Breast epithelium (tissue), 4 donors: ENCODE results near the gene ITGAE. TPM values are rescaled to one million over a fixed set of nuclear protein-coding genes. Genes with fewer than 3 reads are reported as not detected.
"Not testable (repeated sequence)": the region's sequence is repeated elsewhere in the genome, so short reads cannot be mapped to it uniquely, and the experiment has no call there.

Experiments
- DNase-seq, 2 donors: peaks; one replicate each; pipeline ENCODE4 v3.0.0-alpha.2; 2019; ENCODE audit warnings: low spot score in 2 of 2
- H3K27ac ChIP-seq, 2 donors: fragments of 200-600 bp; sonication (generic) in 1 of 2; one replicate each; pipeline ENCODE4 v1.5.1; 2016 to 2019; ENCODE audit warnings: mild to moderate bottlenecking in 1 of 2
- H3K27me3 ChIP-seq, 2 donors: fragments of 200-600 bp; sonication (generic) in 1 of 2; one replicate each; pipeline versions ENCODE4 v1.5.1 to v1.6.0; 2017 to 2019; ENCODE audit warnings: control low read depth in 1 of 2, mild to moderate bottlenecking in 1 of 2
- H3K36me3 ChIP-seq: fragments of 200-600 bp; one replicate; pipeline ENCODE4 v1.5.1; 2019
- H3K4me1 ChIP-seq, 2 donors: fragments of 200-600 bp; sonication (generic); one replicate each; pipeline ENCODE4 v1.5.1; 2016 to 2019; ENCODE audit warnings: control low read depth in 1 of 2
- H3K4me3 ChIP-seq, 3 donors: fragments of 200-600 bp; sonication (generic); 1 replicate in 2 of 3; 2 replicates in 1 of 3; pipeline ENCODE4 v1.5.1; 2016 to 2019; ENCODE audit warnings: mild to moderate bottlenecking in 3 of 3, moderate library complexity in 2 of 3
- H3K9me3 ChIP-seq, 2 donors: fragments of 200-600 bp; sonication (generic) in 1 of 2; one replicate each; pipeline ENCODE4 v1.5.1; 2016 to 2019; ENCODE audit warnings: control low read depth in 1 of 2
- POLR2A ChIP-seq: fragments of 450-650 bp; IDR thresholded peaks from one replicate; pipeline ENCODE4 v1.6.1; 2016; ENCODE audit warnings: antibody characterized with exemption, mild to moderate bottlenecking, moderate library complexity
- POLR2AphosphoS5 ChIP-seq, 3 donors: sonication (generic); formaldehyde crosslinking; IDR thresholded peaks; one replicate each; pipeline ENCODE4 v1.6.1; 2017; ENCODE audit warnings: antibody characterized with exemption in 3 of 3
- intact Hi-C: fragments of 100-400 bp; cut with DNase I; formaldehyde crosslinking; loops from one replicate; pipeline ENCODE4 v1.15.1; 2023; ENCODE audit warnings: low total_unique reads
- total RNA-seq, 3 donors: library from RNA; depleted of rRNA; stranded (reverse); fragments of >200 nt; gene quantifications; one replicate each; pipeline ENCODE4 v1.1.0, GENCODE V29; 2016
- TF ChIP-seq, protein P1 (sequence below), 3 donors: fragments of 450-650 bp; IDR thresholded peaks; one replicate each; pipeline ENCODE4 v1.5.1; 2016 to 2017; ENCODE audit warnings: antibody characterized with exemption in 3 of 3, mild to moderate bottlenecking in 3 of 3, moderate library complexity in 3 of 3

The ITGAE gene
- total RNA-seq, 3 donors from 2014 or later = 26.5 to 31.2 (median 27.1) TPM

DNA sequence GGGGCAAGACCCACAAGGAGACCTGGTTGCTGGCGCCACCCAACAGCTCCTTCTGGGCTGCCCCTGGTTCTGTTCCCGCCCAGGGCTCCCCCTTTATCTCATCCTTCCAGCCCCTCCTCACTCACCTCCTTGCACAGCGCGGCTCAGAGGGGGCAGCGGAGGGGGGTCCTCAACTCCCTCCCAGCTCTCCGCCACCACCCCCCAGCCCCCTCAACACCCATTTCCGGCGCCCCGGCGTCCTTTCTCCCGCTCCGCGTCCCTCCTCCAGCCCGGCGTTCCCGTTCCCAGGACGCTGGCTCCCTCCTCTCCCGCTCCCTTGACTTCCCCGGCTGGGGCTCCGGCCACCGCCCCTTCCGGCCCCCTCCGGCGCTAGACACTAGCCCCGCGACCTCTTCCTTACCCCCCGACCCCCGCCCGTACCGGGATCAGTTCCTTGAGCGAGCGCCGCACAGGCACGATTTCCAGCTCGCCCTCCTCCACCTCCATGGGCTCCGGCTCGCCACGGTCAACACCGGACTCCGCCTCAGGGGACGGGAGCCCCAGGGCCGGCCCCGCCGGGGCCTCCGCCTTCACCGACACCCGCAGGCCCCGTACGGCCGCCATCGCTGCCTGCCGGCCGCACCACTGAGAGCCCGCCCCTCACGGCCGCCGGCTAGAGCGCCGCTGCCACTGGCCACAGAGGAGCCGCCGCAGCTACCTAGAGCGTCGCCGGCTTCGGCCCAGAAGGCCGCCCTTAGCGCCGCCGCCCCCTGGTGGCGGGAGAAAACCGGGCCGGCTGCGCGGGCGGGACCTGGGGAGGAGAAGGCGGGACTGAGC lies 44.8 kb upstream of the ITGAE start, which contains the start of gene NCBP3:
Gene NCBP3, minus strand, starts transcription at position 626 of the 816 bp plus-strand sequence. Its CDS starts 23 bp downstream, at position 603.
- DNase-seq = peak; percentile 85 to 87
- intact Hi-C loops = no loop called here
- peak; percentile 33 to 76 (median 62) for TF ChIP-seq POLR2AphosphoS5 (IDR thresholded peaks at IDR 0.05)
- TF ChIP-seq, protein P1, sequence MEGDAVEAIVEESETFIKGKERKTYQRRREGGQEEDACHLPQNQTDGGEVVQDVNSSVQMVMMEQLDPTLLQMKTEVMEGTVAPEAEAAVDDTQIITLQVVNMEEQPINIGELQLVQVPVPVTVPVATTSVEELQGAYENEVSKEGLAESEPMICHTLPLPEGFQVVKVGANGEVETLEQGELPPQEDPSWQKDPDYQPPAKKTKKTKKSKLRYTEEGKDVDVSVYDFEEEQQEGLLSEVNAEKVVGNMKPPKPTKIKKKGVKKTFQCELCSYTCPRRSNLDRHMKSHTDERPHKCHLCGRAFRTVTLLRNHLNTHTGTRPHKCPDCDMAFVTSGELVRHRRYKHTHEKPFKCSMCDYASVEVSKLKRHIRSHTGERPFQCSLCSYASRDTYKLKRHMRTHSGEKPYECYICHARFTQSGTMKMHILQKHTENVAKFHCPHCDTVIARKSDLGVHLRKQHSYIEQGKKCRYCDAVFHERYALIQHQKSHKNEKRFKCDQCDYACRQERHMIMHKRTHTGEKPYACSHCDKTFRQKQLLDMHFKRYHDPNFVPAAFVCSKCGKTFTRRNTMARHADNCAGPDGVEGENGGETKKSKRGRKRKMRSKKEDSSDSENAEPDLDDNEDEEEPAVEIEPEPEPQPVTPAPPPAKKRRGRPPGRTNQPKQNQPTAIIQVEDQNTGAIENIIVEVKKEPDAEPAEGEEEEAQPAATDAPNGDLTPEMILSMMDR (IDR thresholded peaks at IDR 0.05) = peak; percentile 86 to 97 (median 94)
- peak; percentile 49 for TF ChIP-seq POLR2A
- Histone ChIP-seq H3K4me1 (no peaks in the 10 kb centered on the region), H3K9me3 (no peaks in the 10 kb centered on the region), H3K27ac (peak within 1 kb of the TSS; percentile 89 to 93), H3K4me3 (peak within 1 kb of the TSS; percentile 76 to 97 (median 95)), H3K27me3 (no peaks in the 10 kb centered on the region), H3K36me3 (no peaks in the 10 kb centered on the region)

- Histone ChIP-seq H3K27me3 (no peaks in the 10 kb centered on the region), H3K4me3 (peak overlapping the region; percentile 76 to 97 (median 95)), H3K4me1 (no peaks in the 10 kb centered on the region), H3K27ac (peak overlapping the region; percentile 89 to 93), H3K36me3 (no peaks in the 10 kb centered on the region), H3K9me3 (no peaks in the 10 kb centered on the region)
- no peak for DNase-seq
- TF ChIP-seq POLR2AphosphoS5 (IDR thresholded peaks at IDR 0.05) (no peak), POLR2A (no peak)
- TF ChIP-seq, protein P1 (IDR thresholded peaks at IDR 0.05) = no peak
- intact Hi-C loops = no loop called here
These were observed 44.3 kb upstream of the ITGAE start for GRCh38 chr17:3845291-3845620.

DNA sequence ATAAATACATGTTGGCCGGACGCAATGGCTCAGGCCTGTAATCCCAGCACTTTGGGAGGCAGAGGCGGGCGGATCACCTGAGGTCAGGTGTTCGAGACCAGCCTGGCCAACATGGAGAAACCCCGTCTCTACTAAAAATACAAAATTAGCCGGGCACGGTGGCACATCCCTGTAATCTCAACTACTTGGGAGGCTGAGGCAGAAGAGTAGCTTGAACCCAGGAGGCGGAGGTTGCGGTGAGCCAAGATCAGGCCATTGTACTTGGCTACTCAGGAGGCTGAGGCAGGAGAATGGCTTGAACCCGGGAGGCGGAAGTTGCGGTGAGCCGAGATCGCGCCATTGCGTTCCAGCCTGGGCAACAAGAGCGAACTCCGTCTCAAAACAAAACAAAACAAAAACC lies 43.6 kb upstream of the ITGAE start:
- H3K4me1 ChIP-seq, DNase-seq, H3K36me3 ChIP-seq, intact Hi-C loops, H3K27ac ChIP-seq, H3K9me3 ChIP-seq, H3K27me3 ChIP-seq: not testable (repeated sequence)
- H3K4me3 ChIP-seq = peak overlapping the region in 2 of 3 donors; percentile 95 to 97

DNA sequence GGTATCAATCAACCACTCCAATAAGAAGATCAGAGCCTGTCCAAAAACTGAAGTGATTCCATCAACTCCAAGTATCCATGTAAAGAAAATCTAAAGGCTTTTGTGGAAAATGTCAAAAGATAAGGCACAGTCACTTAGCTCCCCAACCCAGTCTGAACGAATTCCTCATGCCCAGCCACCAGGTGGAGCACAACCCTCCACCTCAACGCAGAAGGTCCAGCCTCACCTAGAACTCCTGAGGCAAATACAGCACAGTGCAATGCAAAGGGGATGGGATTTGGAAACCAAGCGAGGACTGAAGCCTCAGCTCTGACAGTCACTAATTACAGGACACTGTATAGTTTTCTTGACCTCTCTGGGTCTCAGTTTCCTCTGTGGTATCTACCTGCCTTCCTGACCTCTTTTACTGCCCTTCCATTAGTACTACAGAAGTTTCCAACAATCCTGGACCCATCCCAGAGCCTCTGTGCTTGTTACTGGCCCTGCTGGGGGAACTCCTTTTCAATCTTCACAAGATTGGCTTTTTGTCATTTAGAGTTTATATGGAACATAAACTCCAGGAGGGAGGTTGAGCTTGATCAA lies 43.0 kb upstream of the ITGAE start:
- Histone ChIP-seq H3K27ac (no peak overlapping the region), H3K4me3 (no peak overlapping the region), H3K36me3 (no peaks in the 10 kb centered on the region), H3K9me3 (no peaks in the 10 kb centered on the region), H3K27me3 (no peaks in the 10 kb centered on the region), H3K4me1 (no peaks in the 10 kb centered on the region)
- TF ChIP-seq POLR2AphosphoS5 (IDR thresholded peaks at IDR 0.05) = no peak
- TF ChIP-seq, protein P1 (IDR thresholded peaks at IDR 0.05) = peak in 1 of 3 donors; percentile 35
- no peak for DNase-seq
- intact Hi-C loops = no loop called here

GRCh38 chr17:3838206-3838605 lies 37.2 kb upstream of the ITGAE start:
- DNase-seq = no peak
- no peak overlapping the region for H3K4me3 ChIP-seq
- no peaks in the 10 kb centered on the region for H3K27me3 ChIP-seq
- intact Hi-C loops = no loop called here
- H3K9me3 ChIP-seq = no peaks in the 10 kb centered on the region
- H3K4me1 ChIP-seq = no peaks in the 10 kb centered on the region
- no peak overlapping the region for H3K27ac ChIP-seq
- TF ChIP-seq, protein P1 (IDR thresholded peaks at IDR 0.05) = no peak
- TF ChIP-seq POLR2A (no peak), POLR2AphosphoS5 (IDR thresholded peaks at IDR 0.05) (no peak)
- no peaks in the 10 kb centered on the region for H3K36me3 ChIP-seq
